ENCODE results near the gene TST.
A peak's percentile ranks its signal among the peaks of the same experiment; 100 is the strongest.

Gene TST

GRCh38 chr22:36977401-36977861 lies 41.8 kb downstream of the TST start:
- H3K36me3 ChIP-seq (ENCODE audit: insufficient read depth, low read length) = no peaks in the 10 kb centered on the region
- H3K9me2 ChIP-seq (replicated peaks; ENCODE audit: low read depth, low read length) = no peaks in the 10 kb centered on the region
- H3K4me1 ChIP-seq (ENCODE audit: insufficient read depth, low read length, poor library complexity, severe bottlenecking) = peaks cover 3% of the 10 kb centered on the region
- peak overlapping the region; percentile 81 for H3K4me3 ChIP-seq (ENCODE audit: low read length, poor library complexity, severe bottlenecking)
- H3K9me3 ChIP-seq (ENCODE audit: insufficient read depth, low read depth, low read length) = no peaks in the 10 kb centered on the region
- H2AFZ ChIP-seq (ENCODE audit: low read length) = peak overlapping the region; percentile 96
- TF ChIP-seq EZH2phosphoT487 (IDR thresholded peaks at IDR 0.05; ENCODE audit: borderline replicate concordance) = no peak
- peak; percentile 84 for TF ChIP-seq CTCF (conservative IDR thresholded peaks at IDR 0.05; ENCODE audit: low read length)
- H3F3A ChIP-seq (ENCODE audit: low read depth) = no peaks in the 10 kb centered on the region
- H3K9ac ChIP-seq (ENCODE audit: low read depth, low read length, poor library complexity, severe bottlenecking) = peak overlapping the region; percentile 72
- peak overlapping the region; percentile 88 for H3K4me2 ChIP-seq (ENCODE audit: low read depth, low read length, poor library complexity, severe bottlenecking)
- H4K20me1 ChIP-seq (ENCODE audit: insufficient read depth, low read length, poor library complexity, severe bottlenecking) = no peaks in the 10 kb centered on the region
- no peaks in the 10 kb centered on the region for H3K79me2 ChIP-seq (ENCODE audit: insufficient read depth, low read length)
- no peaks in the 10 kb centered on the region for H3K27me3 ChIP-seq (ENCODE audit: insufficient read depth, low read length, poor library complexity, severe bottlenecking)

- H2AFZ ChIP-seq (ENCODE audit: low read length) = no peak overlapping the region
- no peaks in the 10 kb centered on the region for H4K20me1 ChIP-seq (ENCODE audit: insufficient read depth, low read length, poor library complexity, severe bottlenecking)
- no peaks in the 10 kb centered on the region for H3K9me2 ChIP-seq (replicated peaks; ENCODE audit: low read depth, low read length)
- H3K4me2 ChIP-seq (ENCODE audit: low read depth, low read length, poor library complexity, severe bottlenecking) = no peak overlapping the region
- H3K79me2 ChIP-seq (ENCODE audit: insufficient read depth, low read length) = no peaks in the 10 kb centered on the region
- no peaks in the 10 kb centered on the region for H3K4me1 ChIP-seq (ENCODE audit: insufficient read depth, low read length, poor library complexity, severe bottlenecking)
- H3F3A ChIP-seq (ENCODE audit: low read depth) = no peaks in the 10 kb centered on the region
- H3K9me3 ChIP-seq (ENCODE audit: insufficient read depth, low read depth, low read length) = no peaks in the 10 kb centered on the region
- H3K27me3 ChIP-seq (ENCODE audit: insufficient read depth, low read length, poor library complexity, severe bottlenecking) = peaks cover 5% of the 10 kb centered on the region
- no peak overlapping the region for H3K9ac ChIP-seq (ENCODE audit: low read depth, low read length, poor library complexity, severe bottlenecking)
- no peaks in the 10 kb centered on the region for H3K36me3 ChIP-seq (ENCODE audit: insufficient read depth, low read length)
- no peak overlapping the region for H3K4me3 ChIP-seq (ENCODE audit: low read length, poor library complexity, severe bottlenecking)
- TF ChIP-seq EZH2phosphoT487 (IDR thresholded peaks at IDR 0.05; ENCODE audit: borderline replicate concordance) (no peak), CTCF (conservative IDR thresholded peaks at IDR 0.05; ENCODE audit: low read length) (no peak)
Measured at GRCh38 chr22:36976606-36977005, 42.6 kb downstream of the TST start.

- H3K4me3 ChIP-seq (ENCODE audit: low read length, poor library complexity, severe bottlenecking) = no peak overlapping the region
- H2AFZ ChIP-seq (ENCODE audit: low read length) = no peak overlapping the region
- no peak overlapping the region for H3K9ac ChIP-seq (ENCODE audit: low read depth, low read length, poor library complexity, severe bottlenecking)
- H3K4me1 ChIP-seq (ENCODE audit: insufficient read depth, low read length, poor library complexity, severe bottlenecking) = no peaks in the 10 kb centered on the region
- H3K4me2 ChIP-seq (ENCODE audit: low read depth, low read length, poor library complexity, severe bottlenecking) = no peak overlapping the region
- no peaks in the 10 kb centered on the region for H3K36me3 ChIP-seq (ENCODE audit: insufficient read depth, low read length)
- H3K79me2 ChIP-seq (ENCODE audit: insufficient read depth, low read length) = no peaks in the 10 kb centered on the region
- H3K27me3 ChIP-seq (ENCODE audit: insufficient read depth, low read length, poor library complexity, severe bottlenecking) = peaks cover 5% of the 10 kb centered on the region
- TF ChIP-seq CTCF (conservative IDR thresholded peaks at IDR 0.05; ENCODE audit: low read length) = no peak
- no peak for TF ChIP-seq EZH2phosphoT487 (IDR thresholded peaks at IDR 0.05; ENCODE audit: borderline replicate concordance)
- H3K9me3 ChIP-seq (ENCODE audit: insufficient read depth, low read depth, low read length) = no peaks in the 10 kb centered on the region
- no peaks in the 10 kb centered on the region for H4K20me1 ChIP-seq (ENCODE audit: insufficient read depth, low read length, poor library complexity, severe bottlenecking)
- no peaks in the 10 kb centered on the region for H3F3A ChIP-seq (ENCODE audit: low read depth)
- H3K9me2 ChIP-seq (replicated peaks; ENCODE audit: low read depth, low read length) = no peaks in the 10 kb centered on the region
Measured at GRCh38 chr22:36971341-36972125, 47.7 kb downstream of the TST start.
